ENCODE results near the gene RRAGC. TPM values are rescaled to one million over a fixed set of nuclear protein-coding genes. Genes with fewer than 3 reads are reported as not detected.

Gene RRAGC
- total RNA-seq, 8 experiments from 2014 or later = 13.3 to 30.3 (median 21.3) TPM

Other genes starting within 250 kb of the RRAGC start
- gene MYCBP, start 13.6 kb upstream of the RRAGC start, total RNA-seq = 10 to 100 TPM in 4 of 8 experiments, 1 to 10 TPM in 4; 6.9 to 21.0 (median 11.4) TPM
- under 1 TPM; 0.16 to 1.00 (median 0.37) TPM for gene GJA9, start 21.8 kb upstream of the RRAGC start, total RNA-seq
- under 1 TPM; 0.05 to 0.85 (median 0.58) TPM for gene RHBDL2, start 82.1 kb upstream of the RRAGC start, total RNA-seq
- 100 to 1,000 TPM in 1 of 8 experiments, 10 to 100 TPM in 7; 45.2 to 121 (median 64.5) TPM for gene AKIRIN1, start 131.5 kb upstream of the RRAGC start, total RNA-seq
- gene NDUFS5, start 166.6 kb upstream of the RRAGC start, total RNA-seq = 100 to 1,000 TPM; 363 to 848 (median 611) TPM

Data from motor neuron (in vitro differentiated cells).